GM19397 (cell line): Measurements from ENCODE around the gene TMEM132D.

Experiments used
- ATAC-seq: cut with Tn5 transposase; IDR thresholded peaks from one replicate; pipeline ENCODE4 v1.9.1; 2021; ENCODE audit warnings: mild to moderate bottlenecking, moderate library complexity; ENCODE audit not compliant: unreplicated experiment

The TMEM132D gene

DNA sequence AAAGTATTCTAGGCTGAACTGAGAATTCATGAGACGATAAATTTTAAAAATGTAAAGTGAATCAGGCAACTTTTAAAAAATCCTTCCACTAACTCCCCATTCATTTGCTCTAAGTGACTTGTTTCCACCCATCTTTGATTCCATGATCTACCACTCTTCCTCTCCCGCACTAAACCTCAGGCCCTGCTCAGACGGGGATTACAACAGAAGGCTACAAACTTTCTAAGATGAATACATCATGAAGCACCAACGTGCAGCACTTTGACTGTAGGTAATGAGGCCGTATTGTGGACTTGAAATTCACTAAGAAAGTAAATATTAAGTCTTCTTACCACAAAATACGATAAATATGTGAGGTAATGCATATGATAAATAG is 30.0 kb downstream of the TMEM132D start:
- no peak for ATAC-seq

DNA sequence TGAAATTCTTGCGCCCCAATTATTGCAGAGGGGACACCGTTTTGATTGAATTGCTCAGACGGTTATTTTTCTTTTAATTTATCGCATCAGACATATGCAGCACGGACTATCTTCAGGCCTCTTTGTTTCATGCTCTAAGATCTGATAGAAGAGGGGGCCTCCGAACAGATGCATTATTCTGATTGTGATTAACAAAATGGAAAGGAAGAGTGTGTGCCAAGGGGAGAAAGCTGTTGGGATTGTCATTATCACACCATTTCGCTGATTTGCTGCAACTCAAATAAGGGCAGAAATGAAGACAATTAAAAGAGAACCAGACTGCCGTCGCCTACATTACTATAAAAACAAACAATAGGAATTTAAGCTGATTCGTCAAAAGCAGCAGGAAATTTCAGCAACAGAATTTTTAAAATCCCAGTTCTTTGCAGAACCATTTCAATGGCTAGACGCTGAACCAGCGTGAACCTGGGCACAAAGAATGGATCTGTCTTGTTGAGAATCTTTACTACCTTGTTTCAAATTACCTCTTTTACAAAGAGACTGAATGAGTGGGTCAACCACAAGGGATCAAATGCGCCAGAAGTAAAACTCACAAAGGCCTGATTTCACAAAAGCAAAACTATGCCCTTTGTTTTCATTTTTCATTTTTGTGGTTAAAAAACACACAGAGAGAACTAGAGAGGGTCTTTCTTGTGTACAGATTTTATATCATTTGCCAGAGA is 30.6 kb downstream of the TMEM132D start:
- ATAC-seq = no peak

DNA sequence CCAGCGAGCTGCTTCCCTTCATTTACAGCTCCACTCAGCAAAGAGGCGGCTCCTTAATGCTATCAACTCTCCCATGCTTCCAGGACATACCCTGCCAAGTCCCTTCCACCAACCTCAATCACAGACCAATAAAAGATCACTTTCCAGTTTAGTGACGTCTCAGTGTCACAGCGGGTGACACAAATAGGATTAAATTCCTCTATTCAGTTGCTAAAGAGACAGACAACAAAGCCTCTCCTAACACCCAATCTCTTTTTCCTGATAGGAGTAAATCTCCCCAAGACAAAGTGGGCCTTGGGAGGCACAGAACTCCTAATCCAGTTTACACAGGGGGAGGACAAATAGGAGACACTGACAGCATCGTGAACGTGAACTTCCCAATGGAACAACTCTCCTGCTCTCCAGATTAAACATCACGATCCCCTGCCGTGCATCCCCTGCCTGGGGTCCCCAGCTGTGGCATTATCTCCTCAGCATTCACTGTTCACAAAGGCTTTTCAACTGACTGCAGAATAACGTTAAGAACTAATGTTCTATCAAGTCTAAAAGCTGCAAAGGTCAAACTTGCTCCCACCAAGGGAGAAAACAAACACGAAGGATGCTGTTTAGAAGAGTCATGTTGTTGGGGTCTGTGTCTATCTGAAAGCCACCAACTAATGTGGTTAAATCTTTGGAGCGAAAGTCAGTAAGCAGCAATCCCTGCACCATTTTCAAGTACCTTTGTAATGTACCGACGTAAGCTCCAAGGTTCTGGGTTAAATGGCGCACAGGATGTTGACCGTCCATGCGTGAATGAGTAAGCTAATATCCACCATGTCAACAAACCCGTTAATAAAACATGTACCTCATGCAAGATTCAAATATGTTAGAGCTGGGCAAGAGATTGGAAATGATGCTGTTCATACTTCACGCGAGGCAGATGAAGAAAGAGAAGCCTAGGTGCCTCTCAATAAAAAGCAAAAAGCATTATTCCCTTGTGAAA is 31.5 kb downstream of the TMEM132D start:
- ATAC-seq = no peak

DNA sequence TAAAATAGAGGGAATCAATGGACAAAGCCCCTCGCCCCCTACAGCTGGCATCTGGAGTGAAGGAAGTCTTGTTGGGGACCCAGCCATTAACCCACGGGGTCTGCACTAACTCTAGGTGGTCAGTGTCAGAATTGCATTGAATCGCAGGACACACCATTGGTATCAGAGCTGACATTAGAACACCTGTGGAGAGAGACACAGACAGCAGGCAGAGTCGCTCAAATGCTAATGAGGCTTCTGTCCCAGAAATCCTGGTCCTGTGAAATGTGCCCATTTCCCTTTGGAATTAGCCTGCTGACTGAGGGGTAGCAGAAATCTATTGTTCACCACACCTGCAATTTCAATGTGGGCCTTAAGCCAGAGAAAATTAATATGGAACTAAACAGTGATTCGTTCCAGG is 33.0 kb downstream of the TMEM132D start:
- no peak for ATAC-seq

DNA sequence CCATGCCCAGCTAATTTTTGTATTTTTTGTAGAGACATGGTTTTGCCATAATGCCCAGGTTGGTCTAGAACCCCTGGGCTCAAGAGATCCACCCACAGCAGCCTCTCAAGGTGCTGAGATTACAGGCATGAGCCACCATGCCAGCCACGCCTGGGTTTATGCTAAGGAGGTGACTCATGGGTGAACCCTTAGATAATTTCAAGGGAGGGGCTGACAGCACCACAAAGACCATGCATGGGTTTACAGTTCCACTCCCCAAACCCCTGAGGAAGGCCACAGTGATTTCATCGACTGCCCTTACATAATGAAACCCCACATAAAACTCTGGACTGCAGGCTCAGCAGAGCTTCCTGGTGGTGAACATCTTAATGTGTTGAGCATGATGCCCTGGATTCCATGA is 33.7 kb downstream of the TMEM132D start:
- ATAC-seq = no peak

DNA sequence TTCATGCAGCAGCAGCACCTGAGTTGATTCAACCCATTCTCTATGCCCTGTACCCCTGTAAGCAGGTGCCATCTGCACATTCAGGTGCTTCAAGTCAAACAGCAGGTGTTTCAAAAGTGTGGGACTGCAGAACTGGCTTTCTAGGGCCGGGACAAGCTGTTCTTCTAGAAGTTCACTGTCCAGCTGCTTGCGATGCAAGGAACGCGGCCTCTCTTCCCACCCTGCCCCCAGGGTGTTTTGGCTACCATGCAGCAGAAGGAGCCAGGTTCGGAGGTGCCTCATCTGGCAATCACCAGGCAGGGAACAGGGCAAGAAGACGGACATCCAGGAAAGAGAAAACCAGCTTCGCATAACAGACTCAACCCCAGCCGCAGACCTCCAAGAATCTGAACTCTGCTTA is 35.2 kb downstream of the TMEM132D start:
- no peak for ATAC-seq

DNA sequence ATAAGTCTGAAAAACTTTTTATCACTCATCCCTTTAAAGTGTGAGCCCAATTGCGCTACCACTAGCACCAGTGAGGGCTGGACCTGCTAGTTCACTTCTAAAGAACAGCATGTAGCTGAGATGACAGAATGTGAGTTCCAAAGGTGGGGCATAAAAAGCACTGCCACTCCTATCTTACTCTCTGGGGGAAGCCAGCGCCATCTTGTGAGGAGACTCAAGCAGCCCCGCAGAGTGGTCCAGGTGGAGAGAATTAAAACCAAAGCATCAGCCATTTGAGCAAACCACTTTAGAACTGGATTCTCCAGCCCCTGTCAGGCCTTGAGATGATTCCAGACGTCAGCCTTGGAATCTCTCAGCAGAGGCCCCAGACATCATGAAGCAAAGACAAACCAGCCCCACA is 39.9 kb downstream of the TMEM132D start:
- ATAC-seq = no peak

DNA sequence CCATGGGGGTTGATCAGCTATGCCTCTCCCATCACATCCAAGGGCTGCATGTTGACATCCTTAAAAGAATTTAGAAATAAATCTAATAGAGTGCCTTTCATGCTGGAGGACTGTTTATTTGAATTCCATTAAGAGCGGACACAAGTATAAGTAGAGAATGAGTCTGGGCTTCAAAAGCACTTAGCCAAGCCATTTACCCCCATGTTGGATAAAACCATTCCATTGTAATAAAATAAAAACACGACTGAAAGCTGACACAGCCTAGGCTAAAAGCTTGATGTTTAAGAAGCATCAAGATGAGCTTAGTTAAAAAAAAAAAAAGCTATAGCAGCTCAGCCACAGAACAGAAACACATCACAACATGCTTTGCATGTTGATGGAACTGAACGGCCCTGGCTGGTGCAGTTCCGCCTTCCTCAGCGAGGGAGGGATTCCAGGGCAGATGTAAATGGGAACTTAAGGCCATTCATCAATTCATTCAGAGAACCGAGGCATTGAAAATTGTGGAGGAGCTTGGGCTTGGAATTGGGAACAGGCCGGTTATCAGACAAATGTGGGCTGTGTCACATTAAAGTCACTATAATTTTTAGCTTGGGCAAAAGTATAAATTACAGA is 41.2 kb downstream of the TMEM132D start:
- ATAC-seq = no peak

DNA sequence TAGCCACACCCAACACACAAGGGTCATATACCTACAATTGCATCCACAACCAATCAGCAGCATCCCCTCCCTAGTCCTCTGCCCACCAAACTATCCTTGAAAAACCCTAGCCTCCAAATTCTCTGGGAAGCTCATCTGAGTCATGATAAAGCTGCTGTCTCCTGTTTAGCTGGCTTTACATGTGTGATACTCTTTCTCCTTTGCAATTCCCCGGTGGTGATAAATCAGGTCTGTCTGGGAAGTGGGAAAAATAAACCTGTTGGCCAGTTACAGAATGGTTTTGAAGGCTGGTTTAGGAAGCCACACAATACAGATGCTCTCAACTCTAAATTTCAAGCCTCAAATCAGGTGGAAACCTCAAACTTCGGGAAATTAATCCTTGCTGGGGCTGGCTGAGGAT is 41.9 kb downstream of the TMEM132D start:
- ATAC-seq = no peak

DNA sequence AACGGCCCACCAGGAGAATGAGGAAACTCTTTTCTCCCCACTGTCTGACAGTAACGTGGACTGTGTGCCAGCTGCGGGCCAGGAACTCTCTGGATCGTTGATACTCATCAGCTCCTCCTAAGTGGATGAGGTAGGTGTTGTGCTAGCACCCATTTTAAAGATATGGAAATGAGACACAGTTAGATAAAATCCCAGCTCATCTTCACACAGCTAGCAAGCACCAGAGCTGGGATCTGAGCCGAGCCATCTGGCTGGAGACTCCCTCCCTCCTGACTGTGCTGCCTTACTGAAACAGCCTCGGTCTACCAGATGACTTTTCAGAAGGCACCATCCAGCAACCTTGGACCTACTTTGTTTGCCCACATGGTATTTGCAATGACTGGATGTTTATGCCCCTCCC is 49.2 kb downstream of the TMEM132D start:
- no peak for ATAC-seq

DNA sequence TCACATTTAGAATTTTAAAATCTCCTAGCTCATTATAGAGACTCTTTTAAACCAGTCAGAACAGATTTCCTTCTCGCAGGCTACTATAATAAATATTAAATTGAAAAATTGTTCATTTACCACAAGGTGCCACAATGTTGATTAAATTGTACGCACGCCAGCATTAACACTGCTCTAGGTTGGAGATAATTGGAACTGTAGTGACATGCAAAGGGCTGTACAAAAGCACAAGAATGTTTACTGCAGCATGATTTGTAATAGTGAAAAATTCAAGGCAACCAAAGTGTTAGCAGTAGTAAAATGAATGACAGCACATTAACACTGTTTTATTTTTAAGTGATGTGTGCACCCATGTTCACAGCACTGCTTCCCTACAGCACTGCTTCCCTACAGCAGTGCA is 52.5 kb downstream of the TMEM132D start:
- ATAC-seq = no peak

DNA sequence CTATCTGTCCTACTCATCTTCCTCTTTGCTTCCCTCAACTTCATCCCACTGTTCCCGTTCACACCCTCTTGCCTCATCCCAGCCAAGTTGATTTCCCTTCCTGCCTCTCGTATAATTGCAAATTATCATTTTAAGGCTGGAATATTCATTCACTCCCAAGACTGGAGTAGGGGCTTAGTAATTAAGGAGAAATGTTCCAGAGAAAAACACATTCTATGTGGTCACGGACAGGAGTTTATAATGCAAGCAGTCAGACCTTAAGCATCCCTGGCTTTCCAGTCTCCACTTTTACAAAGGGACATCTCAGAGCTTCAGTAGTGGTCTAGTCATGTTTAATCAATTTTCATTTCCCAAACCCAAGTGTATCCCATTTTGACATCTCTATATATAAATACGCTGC is 54.9 kb downstream of the TMEM132D start:
- no peak for ATAC-seq

DNA sequence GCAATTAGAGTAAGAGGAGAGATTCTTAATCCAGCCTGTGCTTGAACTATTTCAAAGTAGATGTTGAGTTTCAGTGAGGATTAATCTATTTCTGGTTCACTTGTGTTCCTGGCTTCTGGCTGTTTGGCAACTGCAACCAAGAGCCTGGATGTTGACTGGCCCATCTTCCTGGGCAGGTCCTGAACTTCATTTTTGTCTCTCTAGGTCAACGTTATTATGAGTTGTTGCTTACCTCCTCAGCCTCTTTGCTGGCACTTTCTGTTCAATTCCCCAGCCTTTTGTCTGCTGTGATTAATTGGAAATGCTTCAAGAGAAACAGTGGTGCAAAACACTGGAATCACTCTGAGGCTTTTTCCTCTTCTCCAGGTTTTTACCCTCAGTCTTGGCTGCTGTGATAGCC is 56.8 kb downstream of the TMEM132D start:
- ATAC-seq = no peak

DNA sequence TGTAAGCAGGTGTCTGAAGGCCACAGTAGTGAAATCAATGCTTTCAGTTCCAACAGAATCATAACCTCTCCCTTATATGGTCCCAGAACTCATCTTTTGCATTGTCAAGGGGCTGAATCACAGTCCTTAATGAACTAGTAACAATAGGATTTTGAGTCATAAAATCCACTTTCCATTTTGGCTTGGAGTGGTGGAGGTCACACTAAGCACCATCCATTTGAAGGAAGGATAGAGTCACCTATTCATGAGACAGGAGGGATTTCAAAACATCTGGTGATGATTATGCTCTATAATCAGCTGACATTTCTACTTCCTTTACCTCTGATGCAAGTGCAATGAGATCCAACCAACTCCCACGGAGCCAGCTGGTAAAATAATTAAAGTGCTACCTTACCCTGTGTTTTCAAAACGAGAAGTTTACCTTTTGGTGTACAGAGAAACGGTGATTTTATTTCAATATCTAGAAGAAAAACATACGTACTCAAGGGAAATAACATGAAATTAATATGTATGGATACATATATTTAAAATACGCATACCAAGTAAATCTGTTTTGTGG is 59.1 kb downstream of the TMEM132D start:
- ATAC-seq = no peak

DNA sequence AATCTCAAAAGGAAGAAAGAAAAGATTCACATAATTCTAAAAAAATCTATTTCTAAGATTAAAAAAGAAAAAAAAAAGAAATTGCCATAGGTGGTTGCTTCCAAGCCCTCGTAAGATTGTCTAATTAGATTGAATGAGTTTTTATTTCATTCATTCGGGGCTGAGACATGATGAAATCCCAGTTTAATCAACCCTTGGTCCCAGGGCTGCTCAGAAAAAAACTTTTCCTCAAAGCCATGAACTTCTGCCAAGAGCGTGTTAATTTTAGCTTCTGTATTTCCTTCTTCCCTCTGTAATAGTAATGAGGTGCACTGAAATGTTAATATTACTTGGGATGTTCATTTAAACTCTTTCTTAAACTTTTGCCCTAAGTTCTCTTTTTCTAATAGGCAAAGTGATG is 62.6 kb downstream of the TMEM132D start:
- no peak for ATAC-seq

DNA sequence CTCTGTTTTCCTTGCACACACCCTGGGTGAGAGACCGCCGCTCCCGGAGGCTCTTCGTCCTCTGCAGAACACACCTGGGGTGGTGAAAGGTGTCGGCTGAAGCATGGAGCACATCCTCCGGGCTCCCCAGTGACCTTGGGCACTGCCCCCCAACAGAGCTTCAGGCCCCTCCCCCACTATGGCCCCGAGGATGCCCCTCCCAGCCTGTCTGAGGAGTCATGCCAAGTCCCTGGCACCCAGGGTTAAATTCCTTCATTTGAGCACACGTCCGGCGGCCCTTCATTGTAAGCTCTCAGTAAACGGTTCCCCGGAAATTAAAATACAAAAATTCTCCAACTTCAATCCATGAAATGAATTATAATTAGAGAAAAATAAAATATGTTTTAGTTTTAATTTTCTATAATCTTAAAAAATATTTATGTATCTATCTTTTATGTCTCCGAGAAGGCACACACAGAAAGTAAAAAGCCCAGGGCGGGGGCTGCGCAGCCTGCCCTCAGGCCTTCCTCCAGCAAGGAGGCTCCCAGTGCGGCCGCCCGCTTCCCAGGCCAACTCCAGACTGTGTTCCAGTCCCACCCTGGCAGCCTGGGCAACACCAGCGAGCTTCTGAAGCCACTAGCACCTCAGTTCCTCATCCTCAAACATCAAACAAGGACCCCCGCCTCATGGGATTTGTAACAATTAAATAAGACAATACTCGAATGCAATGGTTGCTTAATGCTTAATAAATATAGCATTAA is 63.5 kb downstream of the TMEM132D start:
- ATAC-seq = no peak

DNA sequence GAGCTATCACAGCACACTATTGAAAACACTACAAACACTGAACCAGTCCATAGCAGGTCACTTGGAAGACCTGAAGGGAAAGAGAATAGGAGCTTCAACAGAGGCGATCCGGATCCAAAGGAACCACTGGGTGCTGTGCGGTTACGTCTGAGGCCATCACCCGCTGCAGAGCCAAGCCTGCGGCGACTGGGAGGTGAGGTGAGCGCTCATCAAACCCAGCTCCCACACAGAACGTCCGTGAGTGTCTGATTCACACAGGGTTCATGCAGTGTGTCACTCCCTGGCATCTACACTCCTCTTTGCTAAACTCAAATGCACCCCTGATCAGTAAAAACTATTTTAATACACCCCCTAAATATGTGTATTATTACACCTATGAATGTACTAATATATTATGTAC is 64.1 kb downstream of the TMEM132D start:
- no peak for ATAC-seq

DNA sequence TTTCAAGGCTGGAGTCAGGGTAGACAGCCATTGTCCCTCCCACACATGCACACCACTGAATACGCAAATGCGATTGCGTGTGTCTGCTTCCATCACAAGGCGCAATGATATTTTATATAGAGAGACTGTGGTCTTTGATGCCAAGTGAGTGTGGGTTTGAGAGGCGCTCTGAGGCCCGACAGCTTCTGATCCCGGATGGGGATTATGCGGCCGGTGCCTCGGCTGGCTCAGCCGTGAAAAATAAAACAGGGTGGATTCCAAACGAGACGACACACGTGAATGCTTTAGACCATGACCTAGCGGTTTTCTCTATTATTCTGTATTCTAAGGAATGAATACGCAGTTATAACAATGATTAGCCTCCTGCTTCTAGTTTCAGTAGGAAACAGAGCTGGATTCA is 72.5 kb downstream of the TMEM132D start:
- no peak for ATAC-seq

DNA sequence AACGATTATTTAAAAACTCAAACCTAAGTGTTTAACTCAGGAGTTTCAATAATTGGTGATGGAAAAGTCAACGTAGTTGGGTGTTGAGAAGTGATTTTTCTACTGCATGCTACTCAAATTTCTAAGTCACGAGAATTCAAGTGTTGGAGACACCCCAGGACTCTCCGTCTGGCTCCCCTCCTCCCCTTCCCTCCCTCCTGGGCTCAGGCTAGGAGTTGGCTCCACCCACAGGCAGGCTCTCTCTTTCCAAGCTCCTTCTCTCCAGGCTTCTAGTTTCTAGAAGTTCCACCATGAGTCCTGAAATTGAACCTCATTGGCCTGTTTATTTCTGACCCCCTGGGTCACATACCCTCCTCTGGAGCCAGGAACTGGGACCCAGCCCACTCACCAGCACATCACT is 73.0 kb downstream of the TMEM132D start:
- no peak for ATAC-seq

DNA sequence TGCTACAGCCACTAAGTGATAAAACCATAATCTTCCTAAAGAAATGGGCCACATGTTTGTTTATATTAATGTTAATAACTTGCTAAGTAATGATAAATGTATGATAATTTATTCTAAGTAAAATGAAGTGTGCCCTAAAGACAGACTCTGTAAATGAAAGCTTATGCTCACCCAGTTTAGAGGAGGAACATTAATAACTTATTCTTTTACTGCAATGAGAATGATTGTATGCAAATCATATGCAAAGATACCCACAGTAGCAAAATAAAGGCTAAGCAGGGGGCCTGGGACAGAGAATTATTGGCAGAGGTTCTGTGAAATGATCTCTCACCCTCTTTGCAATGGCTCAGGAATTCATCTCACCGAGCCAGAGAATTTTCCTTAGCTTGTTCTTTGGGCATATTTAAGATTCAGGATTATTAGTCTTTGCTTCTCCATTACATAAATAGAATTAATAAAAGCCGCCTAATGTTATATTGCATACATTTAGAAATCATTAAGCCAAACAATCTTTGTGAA is 75.9 kb downstream of the TMEM132D start:
- ATAC-seq = no peak
